GM21360 (cell line): ENCODE data around the gene ACSM6.
"Not testable (repeated sequence)": the region's sequence is repeated elsewhere in the genome, so short reads cannot be mapped to it uniquely, and the experiment has no call there.

Experiments
- ATAC-seq: cut with Tn5 transposase; IDR thresholded peaks from one replicate; pipeline ENCODE4 v1.9.1; 2021; ENCODE audit warnings: mild to moderate bottlenecking, moderate library complexity; ENCODE audit not compliant: unreplicated experiment

Gene ACSM6

DNA sequence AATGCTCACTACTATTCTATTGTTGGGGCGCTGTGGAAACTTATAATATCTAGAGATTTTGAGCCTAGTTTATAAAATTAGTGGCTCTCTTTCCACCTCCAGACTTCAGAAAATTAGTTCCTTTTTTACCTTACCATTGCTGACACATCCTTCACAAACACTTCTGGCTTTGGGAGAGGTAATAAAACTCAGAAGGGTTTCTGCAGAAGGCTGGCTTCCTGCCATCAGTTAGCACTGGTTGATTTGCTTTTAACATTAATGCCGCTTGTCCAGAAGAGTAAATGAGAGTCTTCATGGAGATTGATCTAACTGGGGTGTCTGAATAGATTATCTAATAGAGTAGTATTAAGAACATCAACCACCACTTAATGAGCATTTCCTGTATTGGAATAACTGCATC lies 20.3 kb downstream of the ACSM6 start:
- ATAC-seq, result peak; percentile 9

DNA sequence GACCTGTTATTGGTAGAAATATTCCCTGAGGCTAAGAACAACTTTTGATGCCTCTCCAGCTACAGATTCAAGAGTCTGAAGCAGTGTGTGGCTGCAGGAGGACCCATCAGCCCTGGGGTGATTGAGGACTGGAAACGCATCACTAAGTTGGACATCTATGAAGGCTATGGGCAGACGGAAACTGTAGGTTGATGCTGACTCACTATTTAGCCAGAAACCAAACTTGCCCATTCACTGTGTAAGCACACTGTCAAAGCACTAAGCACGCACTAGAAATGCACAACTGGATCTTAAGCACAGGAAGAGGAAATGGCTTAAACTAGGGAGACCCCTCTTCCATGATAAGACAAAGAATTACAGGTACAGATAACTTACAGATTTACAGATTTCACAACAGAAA lies 20.8 kb downstream of the ACSM6 start:
- peak; percentile 89 for ATAC-seq

DNA sequence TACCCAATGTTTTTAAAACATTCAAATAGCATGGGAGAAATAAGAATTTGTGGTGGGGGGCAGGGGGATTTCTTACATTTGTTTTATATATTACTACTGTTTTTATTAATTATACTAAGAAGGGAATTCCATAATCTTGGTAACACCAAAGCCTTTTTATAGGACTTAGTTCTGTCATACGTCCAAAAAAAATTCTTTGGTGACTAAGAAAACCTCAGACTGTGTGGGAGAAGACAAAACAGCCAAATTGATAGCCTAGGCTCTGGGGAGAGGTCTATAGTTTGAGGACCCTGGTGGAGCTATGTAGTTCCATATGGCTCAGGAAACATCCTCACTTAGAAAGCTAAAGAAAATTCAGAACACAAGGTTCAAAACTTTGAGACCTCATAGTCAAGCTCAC lies 23.4 kb downstream of the ACSM6 start:
- no peak for ATAC-seq

DNA sequence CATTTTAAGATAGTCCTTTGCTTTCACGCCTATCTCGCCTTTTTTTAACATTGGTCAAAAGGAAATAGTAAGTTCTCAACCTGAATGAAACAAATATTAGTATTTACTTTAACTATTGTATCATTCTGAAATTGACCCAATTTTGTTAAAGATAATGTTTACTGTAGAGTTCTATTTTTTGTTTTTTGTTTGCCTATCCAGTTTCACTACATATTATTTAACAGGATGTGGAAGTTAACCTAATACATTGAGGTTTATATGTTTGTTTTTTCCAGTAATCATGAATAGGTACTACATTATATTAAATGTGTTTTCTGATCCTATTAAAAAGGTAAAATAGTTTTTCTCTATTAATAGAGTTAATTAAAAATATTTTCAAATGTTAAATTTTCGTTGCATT lies 26.5 kb downstream of the ACSM6 start:
- ATAC-seq, result no peak

DNA sequence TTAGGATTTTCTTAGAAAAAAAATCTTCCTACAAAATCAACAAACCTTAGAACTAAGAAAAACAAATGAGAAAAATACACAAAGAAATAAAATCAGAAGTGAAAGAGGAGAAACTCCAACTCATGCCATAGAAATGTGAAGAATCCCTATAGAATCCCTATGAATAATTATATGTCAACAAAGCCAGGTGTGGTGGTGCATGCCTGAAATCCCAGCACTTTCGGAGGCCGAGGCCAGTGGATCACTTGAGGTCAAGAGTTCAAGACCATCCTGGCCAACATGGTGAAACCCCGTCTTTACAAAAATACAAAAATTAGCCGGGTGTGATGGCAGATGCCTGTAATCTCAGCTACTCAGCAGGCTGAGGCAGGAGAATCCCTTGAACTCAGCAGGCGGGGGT lies 27.1 kb downstream of the ACSM6 start:
- ATAC-seq, result no peak

DNA sequence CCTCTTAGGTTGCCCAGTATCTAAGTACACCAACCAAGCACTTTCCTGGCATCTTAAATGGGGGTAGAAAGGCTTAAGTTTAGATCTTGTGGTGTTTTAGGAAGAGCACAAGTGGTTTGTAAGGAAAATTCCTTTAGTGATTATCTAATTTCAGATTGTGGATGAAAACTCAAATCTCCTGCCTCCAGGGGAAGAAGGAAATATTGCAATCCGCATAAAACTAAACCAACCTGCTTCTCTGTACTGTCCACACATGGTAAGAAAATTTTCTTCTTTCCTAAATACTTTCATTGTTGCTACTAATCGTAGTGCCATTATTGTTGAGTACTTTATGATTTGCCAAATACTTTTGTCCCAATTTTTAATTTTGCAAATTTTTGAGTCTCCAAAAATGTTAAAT lies 31.1 kb downstream of the ACSM6 start:
- ATAC-seq, result no peak

DNA sequence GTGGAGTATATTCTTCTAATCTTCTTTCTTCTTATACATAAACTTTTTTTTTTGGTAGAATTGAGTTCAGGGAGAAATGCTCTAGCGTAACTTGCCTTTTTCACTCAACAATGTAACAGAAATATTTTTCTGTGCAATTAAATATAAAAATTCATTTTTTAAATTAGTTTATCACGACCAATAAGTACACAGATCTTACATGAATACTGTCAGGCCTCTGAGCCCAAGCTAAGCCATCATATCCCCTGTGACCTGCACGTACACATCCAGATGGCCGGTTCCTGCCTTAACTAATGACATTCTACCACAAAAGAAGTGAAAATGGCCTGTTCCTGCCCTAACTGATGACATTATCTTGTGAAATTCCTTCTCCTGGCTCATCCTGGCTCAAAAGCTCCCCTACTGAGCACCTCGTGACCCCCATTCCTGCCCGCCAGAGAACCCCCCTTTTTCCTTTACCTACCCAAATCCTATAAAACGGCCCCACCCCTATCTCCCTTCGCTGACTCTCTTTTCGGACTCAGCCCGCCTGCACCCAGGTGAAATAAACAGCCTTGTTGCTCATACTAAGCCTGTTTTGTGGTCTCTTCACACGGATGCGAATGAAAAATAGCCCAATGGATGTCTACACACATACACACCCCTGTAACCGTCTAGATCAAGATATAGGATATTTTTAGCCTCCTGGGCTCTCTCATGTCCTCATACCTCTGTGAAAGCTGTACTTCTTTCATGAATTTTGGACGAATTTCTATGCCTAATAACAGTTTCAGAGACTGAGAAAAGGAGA lies 35.1 kb downstream of the ACSM6 start:
- not testable (repeated sequence) for ATAC-seq

DNA sequence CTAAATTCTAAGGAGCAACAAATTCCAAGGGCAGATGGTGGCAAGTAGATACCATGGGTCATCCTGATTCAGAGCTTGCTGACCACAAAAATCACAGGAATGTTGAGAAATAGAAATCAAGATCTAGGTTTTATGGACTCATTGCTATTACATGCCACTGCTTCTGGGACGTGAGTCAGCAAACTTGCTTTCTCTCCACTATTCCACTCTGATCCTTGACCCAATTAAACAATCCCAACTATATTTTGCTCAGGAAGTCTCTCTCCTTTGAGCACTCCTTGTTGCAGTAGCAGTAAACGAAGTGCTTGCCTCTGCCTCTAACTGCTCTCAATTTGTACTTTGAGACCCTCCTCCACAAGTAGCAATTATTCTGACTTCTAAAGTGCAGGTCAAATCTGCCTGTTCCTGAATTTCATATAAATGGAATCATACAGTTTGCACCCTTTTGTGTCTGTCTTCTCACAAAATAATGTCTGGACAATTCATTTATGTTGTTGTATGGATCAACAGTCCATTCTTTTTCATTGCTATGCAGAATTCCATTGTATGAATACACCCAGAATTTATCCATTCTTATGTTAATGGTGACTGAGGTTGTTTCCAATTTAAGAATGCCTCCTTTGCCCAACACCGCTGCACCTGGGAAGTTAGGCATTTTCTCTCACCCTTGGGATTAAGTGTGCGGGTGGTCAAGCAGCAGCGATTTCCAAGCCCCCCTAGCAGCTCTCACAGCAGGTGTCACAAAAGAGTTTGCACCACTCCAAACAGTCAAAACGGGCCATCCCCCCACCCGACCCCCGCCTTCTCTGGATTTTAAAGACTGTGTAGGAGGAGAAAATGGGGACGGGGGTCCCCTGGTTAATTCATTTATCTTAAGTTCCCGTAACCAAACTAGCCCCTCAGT lies 35.9 kb downstream of the ACSM6 start:
- ATAC-seq, result no peak

DNA sequence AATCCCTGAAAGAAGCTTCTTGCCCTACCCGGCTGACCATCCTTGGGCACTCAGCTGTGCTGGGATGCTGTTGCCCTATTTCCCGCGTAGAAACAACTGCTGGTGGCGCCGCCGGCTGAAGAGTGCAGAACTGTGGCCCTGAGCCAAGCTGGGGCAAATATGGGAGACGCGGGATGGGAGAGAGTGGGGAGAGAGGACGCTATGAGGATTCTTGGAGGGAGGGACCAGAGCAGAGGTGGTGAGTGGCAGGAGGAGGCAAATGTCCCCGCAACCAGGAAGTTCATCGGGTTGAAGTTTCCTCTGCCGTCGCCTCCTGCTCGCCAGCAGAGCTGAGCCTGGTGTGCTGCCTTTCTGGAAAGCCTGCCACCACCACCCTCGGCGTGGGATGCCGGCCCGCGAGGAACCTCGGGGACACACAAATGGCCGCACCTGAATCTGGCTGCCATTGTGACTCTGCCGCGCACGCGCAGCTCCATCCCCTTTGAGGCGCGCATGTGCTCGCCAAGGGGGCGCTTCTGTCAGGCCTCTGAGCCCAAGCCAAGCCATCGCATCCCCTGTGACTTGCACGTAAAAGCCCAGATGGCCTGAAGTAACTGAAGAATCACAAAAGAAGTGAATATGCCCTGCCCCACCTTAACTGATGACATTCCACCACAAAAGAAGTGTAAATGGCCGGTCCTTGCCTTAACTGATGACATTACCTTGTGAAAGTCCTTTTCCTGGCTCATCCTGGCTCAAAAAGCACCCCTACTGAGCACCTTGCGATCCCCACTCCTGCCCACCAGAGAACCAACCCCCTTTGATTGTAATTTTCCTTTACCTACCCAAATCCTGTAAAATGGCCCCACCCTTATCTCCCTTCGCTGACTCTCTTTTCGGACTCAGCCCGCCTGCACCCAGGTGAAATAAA lies 36.9 kb downstream of the ACSM6 start:
- peak; percentile 69 for ATAC-seq

DNA sequence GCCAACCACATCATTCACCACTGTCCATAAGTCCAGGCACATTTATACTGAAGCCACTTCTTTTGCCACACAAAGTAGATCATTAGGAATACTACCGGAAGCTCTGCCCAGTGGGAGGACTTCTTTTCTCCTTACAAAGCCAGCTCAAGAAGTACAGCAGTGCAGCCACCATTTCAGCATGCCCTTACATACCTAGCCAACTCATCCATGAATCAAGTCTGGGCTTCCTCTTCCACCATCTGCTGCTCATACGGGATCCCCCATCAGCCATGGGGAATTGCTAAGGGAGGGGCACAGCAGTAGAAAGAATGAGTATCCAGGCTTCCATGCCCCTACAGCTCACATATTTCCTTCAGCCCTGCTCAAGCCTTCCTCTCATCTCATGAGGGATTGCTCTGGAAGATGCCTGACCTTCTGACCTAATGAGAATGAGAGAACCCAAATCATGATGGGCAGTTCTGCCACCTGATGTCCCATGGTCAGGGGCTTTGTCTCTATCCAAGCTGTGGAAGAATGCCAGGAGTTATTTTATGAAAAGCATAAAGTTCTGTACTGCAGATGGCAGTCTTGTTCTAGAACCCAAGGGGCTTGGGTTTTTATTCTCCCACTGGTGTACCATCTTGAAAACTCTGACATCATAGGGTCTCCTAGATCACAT lies 39.5 kb downstream of the ACSM6 start:
- ATAC-seq, result no peak

DNA sequence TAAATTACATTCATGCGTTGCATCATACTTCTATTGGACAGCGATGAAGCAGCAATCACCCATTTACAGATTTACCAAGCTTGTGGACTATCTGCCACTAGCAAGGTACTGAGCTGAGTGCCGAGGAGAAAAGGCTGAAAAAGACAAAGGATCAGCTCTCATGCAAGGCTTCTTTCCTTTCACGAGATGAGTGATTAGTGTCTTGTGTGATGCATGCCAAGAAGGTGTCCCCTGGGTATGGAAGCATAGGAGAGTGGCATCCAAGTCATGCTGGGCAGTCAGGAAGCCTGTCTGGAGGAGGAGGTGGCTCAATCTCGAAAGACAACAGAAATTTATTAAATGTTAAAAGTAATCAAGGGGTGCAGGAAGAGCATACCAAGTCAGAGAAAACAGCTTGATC lies 40.9 kb downstream of the ACSM6 start:
- no peak for ATAC-seq

DNA sequence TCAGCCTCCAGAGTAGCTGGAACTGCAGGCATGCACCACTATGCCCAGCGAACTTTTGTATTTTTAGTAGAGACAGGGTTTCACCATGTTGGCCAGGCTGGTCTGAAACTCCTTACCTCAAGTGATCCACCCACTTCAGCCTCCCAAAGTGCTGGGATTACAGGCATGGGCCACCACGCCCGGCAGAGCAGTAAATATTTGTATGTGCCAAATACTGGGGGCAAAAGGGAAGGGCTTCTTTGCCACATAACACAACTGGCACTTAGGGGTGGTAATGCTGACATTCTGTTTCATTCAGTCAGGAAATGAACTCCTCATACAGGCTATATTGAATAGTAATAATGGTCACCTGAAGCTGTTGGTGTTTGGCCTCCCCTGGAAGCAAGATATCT lies 41.6 kb downstream of the ACSM6 start:
- no peak for ATAC-seq

DNA sequence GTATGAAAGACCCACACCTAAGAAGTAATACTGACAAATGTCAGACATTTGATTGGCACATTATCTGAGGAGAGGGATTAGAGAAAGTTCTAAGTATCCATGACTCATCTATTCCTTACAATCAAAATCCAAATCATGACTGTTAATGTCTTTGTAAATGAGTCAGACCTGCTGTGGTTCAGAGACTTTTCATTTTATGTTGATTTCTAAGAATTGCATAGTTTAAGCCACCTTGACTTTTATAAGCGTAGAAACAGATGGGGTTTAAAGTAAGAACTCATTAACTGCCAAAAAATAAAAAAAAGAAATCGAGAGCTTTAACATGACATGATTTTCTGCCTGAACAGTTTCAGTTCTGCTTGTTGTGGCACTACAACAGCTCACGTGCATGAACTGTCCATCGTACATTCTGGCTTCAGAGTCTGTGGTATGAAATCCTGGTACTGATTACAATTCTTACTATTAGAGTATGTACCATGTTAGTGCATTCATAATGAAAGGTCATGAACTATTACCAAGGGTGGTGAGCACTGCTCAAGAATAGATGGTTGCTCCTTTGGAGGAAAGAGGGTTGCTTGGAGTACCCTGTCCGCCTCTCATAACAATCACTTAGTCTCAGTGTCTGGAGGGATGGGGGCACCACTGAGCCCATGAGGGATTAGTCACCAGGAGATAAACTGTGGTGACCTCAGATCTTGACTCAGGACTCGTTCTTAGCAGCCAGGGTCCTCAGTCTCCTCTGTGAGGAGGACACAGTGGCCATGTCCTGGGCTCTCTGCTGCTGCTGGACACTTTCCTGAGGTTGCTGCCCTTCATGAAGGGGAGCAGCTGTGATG lies 42.2 kb downstream of the ACSM6 start:
- peak; percentile 98 for ATAC-seq

DNA sequence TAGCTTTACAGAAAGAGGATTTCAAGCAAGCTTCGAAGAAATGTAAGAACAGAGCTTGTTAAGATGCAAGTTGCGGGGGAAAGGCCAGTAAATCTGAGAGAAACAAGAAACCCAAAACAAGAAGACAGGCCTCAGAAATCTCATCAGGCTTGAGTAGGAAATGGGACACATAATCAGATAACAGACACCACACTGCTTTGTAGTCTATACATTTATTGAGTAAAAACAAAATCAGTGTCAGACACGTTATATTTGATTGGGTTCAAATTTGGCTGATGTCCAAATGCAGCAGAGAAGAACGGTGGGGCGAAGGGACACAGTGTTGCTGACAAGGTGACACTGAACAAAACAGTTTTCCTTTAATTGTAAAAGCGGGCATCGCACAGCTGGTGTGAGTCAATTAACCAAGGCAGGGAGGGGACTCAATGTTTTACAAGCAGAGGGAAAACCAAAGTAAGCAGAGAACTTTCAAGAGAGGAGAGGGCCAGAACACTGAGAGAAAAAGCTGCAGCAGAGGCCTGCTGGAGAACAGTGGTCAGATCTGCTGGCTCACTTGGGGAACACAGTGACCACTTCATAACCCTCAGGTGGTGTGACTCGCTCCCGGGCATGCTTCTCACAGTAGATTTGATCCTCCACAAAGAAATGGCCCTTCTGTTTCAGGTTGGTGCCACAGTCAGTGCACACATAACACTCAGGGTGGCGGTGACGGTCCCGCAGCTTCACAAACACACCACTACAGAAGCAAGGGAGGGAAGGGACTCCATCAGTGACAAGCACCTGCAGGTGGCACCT lies 43.5 kb downstream of the ACSM6 start:
- ATAC-seq, result no peak

DNA sequence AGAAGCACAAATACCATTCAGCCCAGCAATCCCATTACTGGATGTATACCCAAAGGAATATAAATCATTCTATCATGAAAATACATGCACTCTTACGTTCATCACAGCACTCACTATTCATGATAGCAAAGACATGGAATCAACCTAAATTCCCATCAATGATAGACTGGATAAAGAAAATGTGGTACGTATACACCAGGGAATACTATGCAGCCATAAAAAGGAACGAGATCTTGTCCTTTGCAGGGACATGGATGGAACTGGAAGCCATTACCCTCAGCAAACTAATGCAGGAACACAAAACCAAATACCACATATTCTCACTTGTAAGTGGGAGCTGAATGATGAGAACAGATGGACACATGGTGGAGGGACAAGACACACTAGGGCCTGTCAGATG lies 46.1 kb downstream of the ACSM6 start:
- not testable (repeated sequence) for ATAC-seq

DNA sequence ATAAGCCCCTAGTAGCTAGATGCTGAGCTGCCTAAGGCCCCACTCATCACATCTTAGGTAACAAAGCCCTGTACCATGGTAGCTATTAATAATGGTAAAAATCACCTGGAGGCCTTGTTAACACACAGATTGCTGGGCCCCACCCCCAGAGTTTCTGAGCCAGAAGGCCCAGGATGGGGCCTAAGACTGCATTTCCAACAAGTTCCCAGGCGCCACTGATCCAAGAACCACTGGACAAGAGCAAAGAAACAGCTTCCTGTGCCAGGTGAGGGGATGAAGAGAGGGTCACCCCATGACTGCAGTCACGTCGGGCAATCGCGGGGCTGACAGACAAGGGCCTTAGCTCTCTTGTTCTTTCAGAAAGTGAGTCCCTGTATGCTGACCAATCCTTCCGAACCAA lies 46.8 kb downstream of the ACSM6 start:
- ATAC-seq, result no peak

DNA sequence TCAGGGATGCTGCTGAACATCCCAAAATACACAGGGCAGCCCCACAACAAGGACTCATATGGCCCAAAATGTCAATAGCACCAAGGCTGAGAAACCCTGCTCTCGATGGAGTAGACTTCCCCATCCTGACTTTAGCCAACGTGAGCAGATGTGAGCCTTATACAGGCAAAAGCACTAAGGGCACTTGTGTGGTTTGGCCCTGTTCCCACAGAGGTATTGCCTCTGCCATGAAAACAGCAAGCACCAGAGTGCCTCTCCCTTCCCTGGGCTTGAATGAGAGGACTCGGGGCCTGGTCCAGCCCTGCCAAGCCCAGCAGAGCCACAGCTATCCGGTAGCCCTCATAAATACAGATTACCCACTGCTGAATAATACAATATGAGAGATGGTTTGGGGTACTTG lies 47.5 kb downstream of the ACSM6 start:
- no peak for ATAC-seq

DNA sequence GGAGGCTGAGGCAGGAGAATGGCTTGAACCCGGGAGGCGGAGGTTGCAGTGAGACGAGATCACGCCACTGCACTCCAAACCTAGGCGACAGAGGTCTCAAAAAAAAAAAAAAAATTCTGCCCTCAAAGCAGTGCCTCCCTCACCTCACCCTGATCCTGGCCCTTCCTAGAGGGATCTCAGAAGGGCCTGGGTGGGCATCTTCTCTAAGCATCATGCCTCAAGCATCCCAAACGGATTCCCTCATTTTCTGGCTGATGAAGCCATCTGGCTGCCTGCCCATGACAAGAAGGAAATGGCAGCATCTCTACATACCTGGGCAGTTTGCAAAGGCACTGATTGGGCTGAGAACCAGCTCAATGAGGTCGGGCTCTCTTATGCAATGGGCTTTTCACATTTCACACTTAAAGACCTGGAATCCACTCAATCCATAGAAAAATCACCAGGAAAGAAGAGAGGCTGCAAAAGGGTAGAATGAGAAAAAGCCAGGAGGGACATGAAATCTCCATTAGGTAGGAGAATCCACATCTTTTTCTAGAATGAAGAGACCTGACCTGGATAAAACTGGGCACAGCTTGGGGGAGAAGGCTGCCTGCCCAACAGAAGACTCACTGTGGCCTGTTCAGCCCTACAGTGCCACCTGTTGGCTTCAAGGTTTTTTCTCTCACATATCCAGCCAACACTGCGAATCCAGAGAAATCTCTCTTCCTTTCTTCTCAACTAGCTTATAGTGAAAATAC lies 48.7 kb downstream of the ACSM6 start:
- no peak for ATAC-seq
